Posterior cingulate gyrus (tissue), 11 donors: Measurements from ENCODE around the gene TIGD1.

Source experiments
- DNase-seq, 10 donors: peaks; one replicate each; pipeline versions ENCODE4 v3.0.0 to v3.0.0-alpha.2; 2020 to 2021; ENCODE audit warnings: mixed read lengths in 3 of 10
- intact Hi-C: fragments of 100-400 bp; cut with DNase I; formaldehyde crosslinking; loops from one replicate; pipeline ENCODE4 v1.15.1; 2023

The TIGD1 gene

DNA sequence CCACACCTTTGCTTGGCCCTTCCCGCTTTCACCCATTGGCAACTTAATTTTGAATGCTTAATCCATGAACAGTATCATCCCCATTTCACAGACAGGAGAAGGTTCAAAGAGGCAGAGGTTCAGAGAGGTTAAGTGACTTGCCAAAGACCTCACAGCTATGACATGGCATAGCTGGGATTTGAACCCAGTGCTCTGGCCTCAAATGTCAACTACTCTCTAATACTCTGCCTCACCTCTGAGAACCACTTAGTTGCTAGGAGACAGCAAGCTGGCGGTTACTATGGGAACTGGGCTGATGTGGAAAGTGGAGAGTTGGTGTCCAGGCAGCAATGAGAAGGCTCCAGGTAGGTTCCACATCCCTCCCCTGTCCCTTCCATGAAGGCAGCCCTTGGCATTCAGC, 45.9 kb downstream of the TIGD1 start:
- intact Hi-C loops: no loop called here
- no peak for DNase-seq

- no peak for DNase-seq
- intact Hi-C loops: no loop called here
Observed at GRCh38 chr2:232503809-232504323, 46.5 kb downstream of the TIGD1 start.

- peak in 7 of 10 donors; percentile 20 to 91 (median 47) for DNase-seq
- intact Hi-C loops: no loop called here
Observed at GRCh38 chr2:232502911-232503808, 47.2 kb downstream of the TIGD1 start.

- no peak for DNase-seq
- intact Hi-C loops: no loop called here
Observed at GRCh38 chr2:232502511-232502910, 47.8 kb downstream of the TIGD1 start.

DNA sequence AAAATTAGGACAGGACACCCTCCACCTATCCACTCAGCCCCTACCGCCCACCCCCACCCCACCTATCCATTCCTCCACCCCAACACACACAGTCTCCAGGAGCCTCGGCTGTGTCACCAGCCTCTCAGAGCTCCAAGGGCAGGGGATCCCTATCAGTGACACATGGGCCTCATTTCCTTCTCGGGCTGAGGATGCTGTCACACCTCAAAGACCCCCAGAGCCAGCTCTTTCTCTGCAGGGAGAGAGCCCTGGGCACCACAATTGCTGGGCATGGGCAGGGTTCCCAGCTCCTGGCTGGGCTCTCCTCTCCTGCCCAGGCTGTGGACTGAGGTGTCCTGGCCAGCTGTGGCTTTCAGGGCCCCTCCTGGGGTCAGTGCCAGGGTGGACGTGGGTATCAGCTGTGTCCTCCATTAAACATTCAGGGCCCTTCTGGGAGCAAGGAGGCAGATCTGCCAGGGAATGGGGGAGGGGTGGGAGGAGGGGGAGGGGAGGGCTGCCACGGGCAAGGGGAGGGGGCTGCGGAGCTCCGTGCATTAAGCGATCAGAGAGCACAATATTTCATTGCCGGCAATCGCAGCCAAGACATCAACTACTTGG, 48.5 kb downstream of the TIGD1 start:
- intact Hi-C loops: no loop called here
- DNase-seq: no peak

DNA sequence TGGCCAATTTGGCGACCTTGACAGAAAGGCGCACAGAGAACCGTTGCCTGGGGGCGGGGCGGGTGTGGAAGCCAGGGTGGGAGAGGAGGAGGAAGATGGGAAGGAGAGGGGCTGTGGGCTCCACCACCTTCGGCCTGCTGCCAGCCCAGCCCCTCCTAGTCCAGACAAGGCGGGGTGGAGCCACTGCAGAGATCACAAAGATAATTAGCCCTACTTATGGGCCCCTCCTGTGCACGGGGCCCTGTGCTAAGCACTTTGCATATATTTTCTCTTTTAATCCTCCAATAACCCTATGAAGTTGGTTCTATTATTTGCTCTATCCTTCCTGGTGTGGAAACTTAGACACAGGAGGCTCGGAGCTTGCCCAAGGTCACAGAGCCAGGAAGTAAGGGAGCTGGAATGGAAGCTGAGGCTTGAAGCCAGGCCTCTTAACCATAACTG, 49.0 kb downstream of the TIGD1 start:
- no peak for DNase-seq
- intact Hi-C loops: no loop called here

DNA sequence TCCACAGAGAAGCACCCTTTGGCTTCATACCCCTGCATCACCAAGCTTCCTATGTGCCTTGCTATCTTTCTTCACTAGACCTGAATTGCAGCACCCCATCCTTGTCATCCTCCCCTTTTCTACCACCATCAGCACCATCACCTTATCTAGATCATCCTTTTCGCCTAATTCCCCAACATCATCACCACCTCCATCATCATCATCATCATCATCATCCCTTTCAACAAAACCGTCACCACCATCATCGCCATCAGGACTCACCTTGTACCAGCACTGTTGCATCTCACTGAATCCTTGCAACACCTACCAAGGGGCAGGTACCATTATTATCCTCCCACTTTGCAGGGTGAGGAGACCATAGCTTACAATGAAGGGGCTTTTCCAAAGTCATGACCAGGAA, 51.9 kb downstream of the TIGD1 start:
- intact Hi-C loops: no loop called here
- no peak for DNase-seq
